Neural cell (in vitro differentiated cells): ENCODE measurements around the gene RAD51B. TPM values are rescaled to one million over a fixed set of nuclear protein-coding genes. Genes with fewer than 3 reads are reported as not detected.

ENCODE experiments used
- H2AFZ ChIP-seq: fragments of 200-600, 300-800 bp; sonication (generic), shearing (Covaris generic); 2 replicates; pipeline ENCODE4 v1.6.0; 2014; ENCODE audit warnings: low read depth, mild to moderate bottlenecking, antibody characterized with exemption, low read length, moderate library complexity
- H3F3A ChIP-seq: fragments of 200-600 bp; shearing (Covaris generic); 2 replicates; pipeline ENCODE4 v1.6.1; 2016; ENCODE audit warnings: mild to moderate bottlenecking, moderate library complexity, mixed read lengths, antibody characterized with exemption, low read length; ENCODE audit not compliant: insufficient read depth, poor library complexity, severe bottlenecking
- H3K27ac ChIP-seq: fragments of 200-600, 300-800 bp; sonication (generic), shearing (Covaris generic); 2 replicates; pipeline ENCODE4 v1.5.1; 2014; ENCODE audit warnings: mild to moderate bottlenecking, low read length, moderate library complexity
- H3K27me3 ChIP-seq: fragments of 300-800, 200-600 bp; sonication (generic), shearing (Covaris generic); 2 replicates; pipeline ENCODE4 v1.6.0; 2014; ENCODE audit warnings: mild to moderate bottlenecking, low read depth, low read length, moderate library complexity; ENCODE audit not compliant: insufficient read depth
- H3K36me3 ChIP-seq: fragments of 300-800, 200-600 bp; sonication (generic), shearing (Covaris generic); 2 replicates; pipeline ENCODE4 v1.5.1; 2014; ENCODE audit warnings: mild to moderate bottlenecking, antibody characterized with exemption, low read length, moderate library complexity; ENCODE audit not compliant: insufficient read depth
- H3K4me2 ChIP-seq: fragments of 300-800, 200-600 bp; sonication (generic), shearing (Covaris generic); 2 replicates; pipeline ENCODE4 v1.6.0; 2014; ENCODE audit warnings: mild to moderate bottlenecking, low read length
- H3K4me3 ChIP-seq: fragments of 300-800, 200-600 bp; sonication (generic), shearing (Covaris generic); 2 replicates; pipeline ENCODE4 v1.5.1; 2014; ENCODE audit warnings: mild to moderate bottlenecking, low read length, moderate library complexity
- H3K79me2 ChIP-seq: fragments of 200-600 bp; shearing (Covaris generic); replicated peaks from 2 replicates; pipeline ENCODE4 v1.6.0; 2014; ENCODE audit warnings: mild to moderate bottlenecking, low read length, moderate library complexity; ENCODE audit not compliant: insufficient read depth
- H3K9ac ChIP-seq: fragments of 300-800, 200-600 bp; sonication (generic), shearing (Covaris generic); 2 replicates; pipeline ENCODE4 v1.6.1; 2016; ENCODE audit warnings: mild to moderate bottlenecking, low read length, mixed read lengths
- H3K9me2 ChIP-seq: fragments of 200-600 bp; shearing (Covaris generic); 2 replicates; pipeline ENCODE4 v1.6.1; 2016; ENCODE audit warnings: mild to moderate bottlenecking, low read length, mixed read lengths; ENCODE audit not compliant: insufficient read depth
- H3K9me3 ChIP-seq: fragments of 200-600, 300-800 bp; sonication (generic), shearing (Covaris generic); 2 replicates; pipeline ENCODE4 v1.6.1; 2016; ENCODE audit warnings: mild to moderate bottlenecking, mixed run types, low read length, moderate library complexity, mixed read lengths
- H4K20me1 ChIP-seq: fragments of 200-600 bp; shearing (Covaris generic); 2 replicates; pipeline ENCODE4 v1.6.1; 2016; ENCODE audit warnings: mild to moderate bottlenecking, mixed run types; ENCODE audit not compliant: insufficient read depth
- EP300 ChIP-seq: fragments of 450-650 bp; conservative IDR thresholded peaks from 2 replicates; pipeline ENCODE4 v1.6.1; 2014; ENCODE audit warnings: antibody characterized with exemption, mild to moderate bottlenecking, moderate library complexity; ENCODE audit not compliant: poor library complexity, severe bottlenecking
- EZH2 ChIP-seq: fragments of 200-600, 300-800 bp; shearing (Covaris generic), sonication (generic); IDR thresholded peaks from 2 replicates; pipeline ENCODE4 v1.6.1; 2014; ENCODE audit warnings: antibody characterized with exemption, low read length, borderline replicate concordance, mild to moderate bottlenecking; ENCODE audit not compliant: insufficient read depth, poor library complexity, severe bottlenecking
- MXI1 ChIP-seq: fragments of 450-650 bp; conservative IDR thresholded peaks from 2 replicates; pipeline ENCODE4 v1.6.1; 2014; ENCODE audit warnings: antibody characterized with exemption, mild to moderate bottlenecking; ENCODE audit not compliant: poor library complexity, severe bottlenecking
- POLR2AphosphoS5 ChIP-seq: IDR thresholded peaks from 2 replicates; pipeline ENCODE4 v1.6.1; 2012
- RAD21 ChIP-seq: fragments of 450-650 bp; conservative IDR thresholded peaks from 2 replicates; pipeline ENCODE4 v1.6.1; 2014; ENCODE audit warnings: antibody characterized with exemption, mild to moderate bottlenecking, moderate library complexity
- SMC3 ChIP-seq: fragments of 450-650 bp; conservative IDR thresholded peaks from 2 replicates; pipeline ENCODE4 v1.6.1; 2014; ENCODE audit warnings: antibody characterized with exemption, mild to moderate bottlenecking, moderate library complexity; ENCODE audit not compliant: poor library complexity
- TAF1 ChIP-seq: IDR thresholded peaks from 2 replicates; pipeline ENCODE4 v1.6.1; 2012; ENCODE audit warnings: low read depth
- polyA plus RNA-seq: library from polyadenylated mRNA; depleted of rRNA; stranded (reverse); fragments of >200 nt; gene quantifications from 2 replicates; pipeline ENCODE4 v1.2.3, GENCODE V29; 2014
- TF ChIP-seq, protein P1 (sequence below): IDR thresholded peaks from 2 replicates; pipeline ENCODE4 v1.6.1; 2012; ENCODE audit warnings: borderline replicate concordance
- TF ChIP-seq, protein P2 (sequence below): fragments of 450-650 bp; IDR thresholded peaks from 2 replicates; pipeline ENCODE4 v1.5.1; 2014; ENCODE audit warnings: antibody characterized with exemption, mild to moderate bottlenecking, moderate library complexity; ENCODE audit not compliant: poor library complexity, severe bottlenecking

The RAD51B gene
- polyA plus RNA-seq, 1 donor from 2014 or later = 3.1 TPM

DNA sequence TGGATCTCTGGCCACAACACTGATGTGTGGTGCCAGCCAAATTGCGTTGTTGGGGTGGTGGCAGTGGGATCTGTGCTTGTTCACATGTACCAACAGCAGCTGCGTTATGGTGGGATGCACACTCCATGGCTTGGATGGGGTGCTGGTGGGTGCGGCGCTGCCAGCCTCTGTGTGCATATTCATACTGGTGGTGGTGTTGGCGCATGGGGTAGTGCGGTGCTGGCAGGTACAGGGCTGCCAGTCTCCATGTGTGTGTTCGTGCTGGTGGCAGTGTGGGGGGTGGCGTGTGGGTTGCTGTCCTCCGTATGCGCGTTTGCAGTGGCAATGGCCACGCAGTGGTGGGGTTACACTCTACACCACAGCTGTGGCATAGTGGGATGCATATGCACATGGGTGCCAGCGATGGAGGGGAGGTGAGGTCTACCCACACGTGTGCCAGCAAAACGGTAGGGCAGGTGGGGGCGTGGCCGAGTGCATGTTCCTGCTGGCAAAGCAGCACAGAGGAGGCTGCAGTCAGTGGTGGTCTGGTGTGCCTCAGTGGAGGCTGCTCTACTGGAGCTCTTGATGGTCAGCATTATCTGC, 26.5 kb downstream of the RAD51B start:
- no peak overlapping the region for H3K27ac ChIP-seq
- H3K9ac ChIP-seq = no peak overlapping the region
- no peaks in the 10 kb centered on the region for H3F3A ChIP-seq
- no peak for TF ChIP-seq EP300
- no peak for TF ChIP-seq SMC3
- TF ChIP-seq RAD21 = no peak
- TF ChIP-seq EZH2 = no peak
- TF ChIP-seq TAF1 = no peak
- no peak for TF ChIP-seq POLR2AphosphoS5
- TF ChIP-seq, protein P1, sequence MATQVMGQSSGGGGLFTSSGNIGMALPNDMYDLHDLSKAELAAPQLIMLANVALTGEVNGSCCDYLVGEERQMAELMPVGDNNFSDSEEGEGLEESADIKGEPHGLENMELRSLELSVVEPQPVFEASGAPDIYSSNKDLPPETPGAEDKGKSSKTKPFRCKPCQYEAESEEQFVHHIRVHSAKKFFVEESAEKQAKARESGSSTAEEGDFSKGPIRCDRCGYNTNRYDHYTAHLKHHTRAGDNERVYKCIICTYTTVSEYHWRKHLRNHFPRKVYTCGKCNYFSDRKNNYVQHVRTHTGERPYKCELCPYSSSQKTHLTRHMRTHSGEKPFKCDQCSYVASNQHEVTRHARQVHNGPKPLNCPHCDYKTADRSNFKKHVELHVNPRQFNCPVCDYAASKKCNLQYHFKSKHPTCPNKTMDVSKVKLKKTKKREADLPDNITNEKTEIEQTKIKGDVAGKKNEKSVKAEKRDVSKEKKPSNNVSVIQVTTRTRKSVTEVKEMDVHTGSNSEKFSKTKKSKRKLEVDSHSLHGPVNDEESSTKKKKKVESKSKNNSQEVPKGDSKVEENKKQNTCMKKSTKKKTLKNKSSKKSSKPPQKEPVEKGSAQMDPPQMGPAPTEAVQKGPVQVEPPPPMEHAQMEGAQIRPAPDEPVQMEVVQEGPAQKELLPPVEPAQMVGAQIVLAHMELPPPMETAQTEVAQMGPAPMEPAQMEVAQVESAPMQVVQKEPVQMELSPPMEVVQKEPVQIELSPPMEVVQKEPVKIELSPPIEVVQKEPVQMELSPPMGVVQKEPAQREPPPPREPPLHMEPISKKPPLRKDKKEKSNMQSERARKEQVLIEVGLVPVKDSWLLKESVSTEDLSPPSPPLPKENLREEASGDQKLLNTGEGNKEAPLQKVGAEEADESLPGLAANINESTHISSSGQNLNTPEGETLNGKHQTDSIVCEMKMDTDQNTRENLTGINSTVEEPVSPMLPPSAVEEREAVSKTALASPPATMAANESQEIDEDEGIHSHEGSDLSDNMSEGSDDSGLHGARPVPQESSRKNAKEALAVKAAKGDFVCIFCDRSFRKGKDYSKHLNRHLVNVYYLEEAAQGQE = no peak
- no peak for TF ChIP-seq MXI1
- TF ChIP-seq, protein P2, sequence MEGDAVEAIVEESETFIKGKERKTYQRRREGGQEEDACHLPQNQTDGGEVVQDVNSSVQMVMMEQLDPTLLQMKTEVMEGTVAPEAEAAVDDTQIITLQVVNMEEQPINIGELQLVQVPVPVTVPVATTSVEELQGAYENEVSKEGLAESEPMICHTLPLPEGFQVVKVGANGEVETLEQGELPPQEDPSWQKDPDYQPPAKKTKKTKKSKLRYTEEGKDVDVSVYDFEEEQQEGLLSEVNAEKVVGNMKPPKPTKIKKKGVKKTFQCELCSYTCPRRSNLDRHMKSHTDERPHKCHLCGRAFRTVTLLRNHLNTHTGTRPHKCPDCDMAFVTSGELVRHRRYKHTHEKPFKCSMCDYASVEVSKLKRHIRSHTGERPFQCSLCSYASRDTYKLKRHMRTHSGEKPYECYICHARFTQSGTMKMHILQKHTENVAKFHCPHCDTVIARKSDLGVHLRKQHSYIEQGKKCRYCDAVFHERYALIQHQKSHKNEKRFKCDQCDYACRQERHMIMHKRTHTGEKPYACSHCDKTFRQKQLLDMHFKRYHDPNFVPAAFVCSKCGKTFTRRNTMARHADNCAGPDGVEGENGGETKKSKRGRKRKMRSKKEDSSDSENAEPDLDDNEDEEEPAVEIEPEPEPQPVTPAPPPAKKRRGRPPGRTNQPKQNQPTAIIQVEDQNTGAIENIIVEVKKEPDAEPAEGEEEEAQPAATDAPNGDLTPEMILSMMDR = no peak
- no peaks in the 10 kb centered on the region for H3K36me3 ChIP-seq
- H4K20me1 ChIP-seq = no peaks in the 10 kb centered on the region
- H3K9me2 ChIP-seq = no peaks in the 10 kb centered on the region
- H3K4me3 ChIP-seq = no peak overlapping the region
- no peak overlapping the region for H2AFZ ChIP-seq
- no peaks in the 10 kb centered on the region for H3K27me3 ChIP-seq
- no peaks in the 10 kb centered on the region for H3K79me2 ChIP-seq
- H3K9me3 ChIP-seq = no peaks in the 10 kb centered on the region
- no peak overlapping the region for H3K4me2 ChIP-seq

DNA sequence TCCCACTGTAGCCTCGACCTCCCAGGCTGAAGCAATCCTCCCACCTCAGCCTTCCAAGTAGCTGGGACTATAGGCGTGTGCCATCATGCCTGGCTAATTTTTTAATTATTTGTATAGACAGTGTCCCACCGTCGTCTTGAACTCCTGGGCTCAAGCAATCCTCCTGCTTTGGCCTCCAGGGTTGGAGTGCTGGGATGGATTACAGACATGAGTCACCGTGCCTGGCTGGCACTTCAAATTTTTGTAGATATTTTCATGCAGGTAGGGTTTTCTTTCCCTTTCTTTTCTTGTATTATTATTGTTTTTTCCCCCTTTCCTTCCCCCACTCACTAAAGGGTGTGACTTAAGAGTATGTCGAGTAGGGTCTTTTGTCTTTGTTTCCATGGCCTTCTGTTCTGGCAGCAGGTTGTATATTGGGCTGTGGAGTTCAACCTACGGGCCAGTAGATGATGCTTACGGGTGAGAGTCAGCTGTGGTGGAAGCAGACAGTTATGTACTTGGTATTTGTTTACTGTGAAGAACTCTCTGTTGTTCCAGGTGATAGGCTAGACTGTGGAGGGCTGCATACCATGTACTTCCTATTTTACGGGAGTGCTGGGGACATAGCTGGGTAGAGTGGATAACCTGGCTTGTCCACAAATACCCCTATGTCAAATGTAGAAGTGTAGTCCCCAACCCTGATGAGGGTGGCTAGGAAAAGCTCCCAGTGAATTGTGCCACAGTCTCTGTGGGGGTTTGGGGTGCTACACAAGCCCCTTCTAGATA, 30.7 kb downstream of the RAD51B start:
- no peaks in the 10 kb centered on the region for H3K79me2 ChIP-seq
- no peaks in the 10 kb centered on the region for H3K9me2 ChIP-seq
- H2AFZ ChIP-seq = no peak overlapping the region
- H3K27me3 ChIP-seq = no peaks in the 10 kb centered on the region
- H3K4me3 ChIP-seq = no peak overlapping the region
- H3K4me2 ChIP-seq = no peak overlapping the region
- no peaks in the 10 kb centered on the region for H3K9me3 ChIP-seq
- TF ChIP-seq TAF1 (no peak), EZH2 (no peak), MXI1 (no peak), RAD21 (no peak), EP300 (no peak), SMC3 (no peak), POLR2AphosphoS5 (no peak)
- TF ChIP-seq, protein P1 = no peak
- TF ChIP-seq, protein P2 = no peak
- no peaks in the 10 kb centered on the region for H3F3A ChIP-seq
- no peak overlapping the region for H3K9ac ChIP-seq
- H4K20me1 ChIP-seq = no peaks in the 10 kb centered on the region
- no peaks in the 10 kb centered on the region for H3K36me3 ChIP-seq
- H3K27ac ChIP-seq = no peak overlapping the region
